HG02571 (cell line): ENCODE results near the gene HOXC9.

Experiments used
- ATAC-seq: cut with Tn5 transposase; IDR thresholded peaks from one replicate; pipeline ENCODE4 v1.9.1; 2021; ENCODE audit warnings: mild to moderate bottlenecking, moderate library complexity; ENCODE audit not compliant: unreplicated experiment

The HOXC9 gene

DNA sequence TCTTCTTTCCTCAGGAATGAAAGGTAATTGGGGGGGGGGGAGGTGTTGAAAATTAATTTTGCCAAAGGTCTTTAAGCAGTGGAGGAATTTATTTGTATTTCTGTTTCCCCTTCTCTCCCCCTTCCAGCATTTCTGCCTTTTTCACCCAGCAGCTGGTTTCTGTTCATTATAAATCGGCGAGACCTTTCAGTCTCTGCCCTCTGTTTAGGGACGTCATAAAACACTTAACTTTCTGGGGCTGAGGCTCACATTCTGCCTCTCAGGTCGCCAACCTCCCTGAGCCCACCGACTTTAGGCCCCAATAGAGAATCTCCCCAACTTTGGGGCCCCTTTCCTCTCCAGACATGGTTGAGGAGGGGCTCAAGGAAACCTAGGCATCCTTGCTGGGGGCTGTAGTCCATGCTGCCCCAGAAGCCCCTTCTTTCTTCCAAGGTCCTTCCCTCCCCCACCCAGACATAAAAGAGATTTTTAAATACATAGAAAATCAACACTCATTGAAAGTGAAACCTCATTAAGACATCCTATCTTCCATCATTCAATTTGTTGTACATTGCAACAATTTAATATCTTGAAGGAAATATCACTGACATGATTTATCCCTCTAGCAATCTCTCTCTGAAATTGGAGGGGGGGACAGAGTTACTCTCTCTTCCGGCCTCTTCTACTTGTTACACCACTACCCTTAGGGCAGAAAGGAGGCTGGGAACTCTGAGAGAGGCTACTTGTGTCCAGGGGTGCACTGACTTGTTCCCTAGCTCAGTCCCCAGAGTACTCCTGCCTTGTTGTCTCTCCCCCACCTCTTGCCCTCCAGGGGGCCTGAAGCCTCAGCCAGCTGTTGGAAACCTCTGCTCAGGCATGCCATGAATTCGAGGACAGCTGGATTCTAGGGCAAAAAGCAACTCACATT is 25.8 kb downstream of the HOXC9 start:
- ATAC-seq: no peak

DNA sequence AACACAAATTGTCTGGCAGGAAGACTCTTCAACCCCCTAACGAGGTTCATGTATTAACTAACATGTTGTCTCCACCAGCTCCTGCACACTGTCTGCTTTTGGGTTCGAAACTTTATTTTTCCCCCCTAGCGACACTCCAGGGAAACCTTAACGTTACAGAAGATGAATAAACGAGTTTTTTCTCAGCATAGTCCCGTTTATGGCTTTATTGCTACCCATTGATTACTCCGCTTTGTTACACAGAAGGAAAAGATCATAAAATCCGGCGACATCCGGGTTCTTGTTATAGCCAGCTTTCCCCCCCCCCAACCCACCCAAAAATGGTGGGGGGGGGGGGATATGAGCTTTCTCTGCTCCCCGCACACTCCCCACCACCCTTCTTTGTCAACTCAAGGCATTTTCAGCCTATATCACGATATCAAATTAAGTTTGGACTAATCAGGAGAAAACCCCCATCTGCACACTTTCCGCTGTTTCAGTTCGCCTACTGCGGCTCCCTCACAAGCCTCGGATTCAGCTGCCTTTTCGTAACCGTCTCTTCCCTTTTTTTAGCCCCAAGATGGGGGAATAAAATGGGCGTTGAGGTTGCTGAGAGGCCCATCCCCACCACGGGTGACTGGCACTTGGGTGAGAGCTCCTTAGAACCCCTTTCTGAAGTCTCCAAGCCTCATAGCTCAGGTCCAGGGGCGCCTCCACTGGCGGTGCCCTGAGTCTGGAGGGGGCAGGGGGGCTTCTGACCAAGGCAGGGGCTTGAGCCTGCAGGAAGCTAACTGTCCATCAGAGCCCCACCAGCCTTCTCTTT is 26.9 kb downstream of the HOXC9 start:
- no peak for ATAC-seq

DNA sequence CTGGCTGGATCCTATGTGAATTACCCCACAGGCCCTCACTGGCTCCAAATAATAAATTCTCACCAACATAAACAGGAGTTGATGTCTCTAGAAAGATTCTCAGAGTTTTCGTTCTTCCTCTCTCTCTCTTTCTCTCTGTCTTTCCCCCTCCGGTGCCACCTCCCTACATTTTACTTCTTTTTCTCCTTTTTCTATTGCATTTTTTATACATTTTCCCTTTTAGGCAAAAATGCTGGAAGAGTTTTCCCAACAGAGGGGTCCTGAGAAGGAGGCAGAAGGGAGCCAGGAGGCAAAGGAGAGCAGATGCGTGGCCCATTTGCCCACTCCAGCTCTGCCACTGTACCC is 27.5 kb downstream of the HOXC9 start:
- no peak for ATAC-seq

DNA sequence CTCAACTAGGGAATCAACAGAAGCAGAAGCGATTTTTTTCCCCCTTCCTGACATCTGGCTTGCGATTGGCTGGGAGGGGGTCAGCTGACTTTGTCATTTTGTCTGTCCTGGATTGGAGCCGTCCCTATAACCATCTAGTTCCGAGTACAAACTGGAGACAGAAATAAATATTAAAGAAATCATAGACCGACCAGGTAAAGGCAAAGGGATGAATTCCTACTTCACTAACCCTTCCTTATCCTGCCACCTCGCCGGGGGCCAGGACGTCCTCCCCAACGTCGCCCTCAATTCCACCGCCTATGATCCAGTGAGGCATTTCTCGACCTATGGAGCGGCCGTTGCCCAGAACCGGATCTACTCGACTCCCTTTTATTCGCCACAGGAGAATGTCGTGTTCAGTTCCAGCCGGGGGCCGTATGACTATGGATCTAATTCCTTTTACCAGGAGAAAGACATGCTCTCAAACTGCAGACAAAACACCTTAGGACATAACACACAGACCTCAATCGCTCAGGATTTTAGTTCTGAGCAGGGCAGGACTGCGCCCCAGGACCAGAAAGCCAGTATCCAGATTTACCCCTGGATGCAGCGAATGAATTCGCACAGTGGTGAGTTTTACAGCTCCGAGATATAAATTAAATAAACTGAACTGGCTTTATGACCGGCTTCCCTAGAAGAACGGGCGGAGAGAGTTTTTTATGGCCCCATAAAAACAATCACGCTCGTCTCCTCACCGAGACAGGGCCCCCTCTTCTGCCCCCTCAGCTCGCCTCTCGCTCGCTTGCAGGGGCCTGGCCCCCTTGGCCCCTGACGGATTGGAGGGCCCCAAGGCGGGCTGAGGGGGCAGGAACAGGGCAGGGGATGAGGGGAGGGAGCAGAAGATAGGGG is 28.6 kb downstream of the HOXC9 start, which contains the start of gene HOXC6:
Gene HOXC6, plus strand, starts transcription at position 127 of the 888 bp plus-strand sequence. Its CDS starts 82 bp downstream, at position 209.
- no peak for ATAC-seq

DNA sequence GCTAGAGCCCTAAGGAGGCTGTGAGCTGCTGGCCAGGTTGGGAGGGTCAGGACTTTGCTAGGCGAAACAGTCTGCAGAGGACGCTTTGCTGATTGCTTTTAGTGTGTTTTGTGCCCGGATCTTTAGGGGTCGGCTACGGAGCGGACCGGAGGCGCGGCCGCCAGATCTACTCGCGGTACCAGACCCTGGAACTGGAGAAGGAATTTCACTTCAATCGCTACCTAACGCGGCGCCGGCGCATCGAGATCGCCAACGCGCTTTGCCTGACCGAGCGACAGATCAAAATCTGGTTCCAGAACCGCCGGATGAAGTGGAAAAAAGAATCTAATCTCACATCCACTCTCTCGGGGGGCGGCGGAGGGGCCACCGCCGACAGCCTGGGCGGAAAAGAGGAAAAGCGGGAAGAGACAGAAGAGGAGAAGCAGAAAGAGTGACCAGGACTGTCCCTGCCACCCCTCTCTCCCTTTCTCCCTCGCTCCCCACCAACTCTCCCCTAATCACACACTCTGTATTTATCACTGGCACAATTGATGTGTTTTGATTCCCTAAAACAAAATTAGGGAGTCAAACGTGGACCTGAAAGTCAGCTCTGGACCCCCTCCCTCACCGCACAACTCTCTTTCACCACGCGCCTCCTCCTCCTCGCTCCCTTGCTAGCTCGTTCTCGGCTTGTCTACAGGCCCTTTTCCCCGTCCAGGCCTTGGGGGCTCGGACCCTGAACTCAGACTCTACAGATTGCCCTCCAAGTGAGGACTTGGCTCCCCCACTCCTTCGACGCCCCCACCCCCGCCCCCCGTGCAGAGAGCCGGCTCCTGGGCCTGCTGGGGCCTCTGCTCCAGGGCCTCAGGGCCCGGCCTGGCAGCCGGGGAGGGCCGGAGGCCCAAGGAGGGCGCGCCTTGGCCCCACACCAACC is 29.8 kb downstream of the HOXC9 start:
- no peak for ATAC-seq

DNA sequence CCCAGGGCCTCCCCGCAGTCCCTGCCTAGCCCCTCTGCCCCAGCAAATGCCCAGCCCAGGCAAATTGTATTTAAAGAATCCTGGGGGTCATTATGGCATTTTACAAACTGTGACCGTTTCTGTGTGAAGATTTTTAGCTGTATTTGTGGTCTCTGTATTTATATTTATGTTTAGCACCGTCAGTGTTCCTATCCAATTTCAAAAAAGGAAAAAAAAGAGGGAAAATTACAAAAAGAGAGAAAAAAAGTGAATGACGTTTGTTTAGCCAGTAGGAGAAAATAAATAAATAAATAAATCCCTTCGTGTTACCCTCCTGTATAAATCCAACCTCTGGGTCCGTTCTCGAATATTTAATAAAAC is 30.5 kb downstream of the HOXC9 start:
- ATAC-seq: no peak

DNA sequence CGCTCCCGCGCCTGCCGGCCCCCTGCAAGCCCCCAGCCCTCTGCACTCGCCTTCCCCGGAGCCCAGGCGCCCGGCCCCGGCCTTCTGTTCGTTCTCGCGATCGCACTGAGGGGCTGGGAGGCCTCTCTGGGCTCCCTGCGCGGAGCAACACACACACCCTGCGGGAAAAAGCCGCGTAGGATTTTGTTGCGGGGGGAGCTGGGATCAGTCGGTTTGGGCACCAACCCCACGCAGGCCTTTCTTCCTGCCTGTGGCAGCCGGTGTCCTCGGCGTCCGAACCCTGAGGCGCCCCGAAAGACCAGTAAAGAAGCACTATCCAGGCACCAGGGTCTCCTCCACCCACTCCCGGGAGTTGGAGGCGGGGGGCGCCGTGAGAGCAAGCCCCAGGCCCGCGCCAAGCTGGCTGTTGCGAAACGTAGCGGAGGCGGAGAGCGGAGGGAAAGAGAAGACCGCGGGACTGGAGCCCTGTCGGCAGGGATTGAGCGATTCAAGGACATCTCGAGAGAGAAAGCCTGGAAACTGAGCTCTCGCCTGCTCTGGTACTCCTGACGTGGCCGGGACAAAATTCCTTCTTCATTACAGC is 31.0 kb downstream of the HOXC9 start:
- no peak for ATAC-seq

DNA sequence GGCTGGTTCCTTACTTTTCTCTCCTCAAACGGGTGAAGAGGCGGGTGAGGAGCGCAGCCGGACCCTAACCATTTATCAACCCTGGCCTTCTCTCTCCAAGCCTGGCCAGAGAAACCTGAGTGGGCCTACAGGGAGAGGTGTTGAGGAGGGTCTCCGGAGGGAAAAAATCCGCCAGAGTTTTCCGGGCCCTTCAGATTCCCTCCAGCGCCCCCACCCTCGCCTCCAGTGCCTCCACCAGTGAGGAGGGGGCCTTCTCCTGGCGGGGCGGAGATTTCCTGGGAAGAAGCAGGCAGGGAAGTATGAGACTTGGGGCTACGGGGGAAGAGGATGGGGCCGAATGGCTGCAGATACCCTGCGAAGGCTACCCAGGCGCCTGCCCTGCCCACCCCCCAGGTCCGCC is 31.5 kb downstream of the HOXC9 start:
- no peak for ATAC-seq

DNA sequence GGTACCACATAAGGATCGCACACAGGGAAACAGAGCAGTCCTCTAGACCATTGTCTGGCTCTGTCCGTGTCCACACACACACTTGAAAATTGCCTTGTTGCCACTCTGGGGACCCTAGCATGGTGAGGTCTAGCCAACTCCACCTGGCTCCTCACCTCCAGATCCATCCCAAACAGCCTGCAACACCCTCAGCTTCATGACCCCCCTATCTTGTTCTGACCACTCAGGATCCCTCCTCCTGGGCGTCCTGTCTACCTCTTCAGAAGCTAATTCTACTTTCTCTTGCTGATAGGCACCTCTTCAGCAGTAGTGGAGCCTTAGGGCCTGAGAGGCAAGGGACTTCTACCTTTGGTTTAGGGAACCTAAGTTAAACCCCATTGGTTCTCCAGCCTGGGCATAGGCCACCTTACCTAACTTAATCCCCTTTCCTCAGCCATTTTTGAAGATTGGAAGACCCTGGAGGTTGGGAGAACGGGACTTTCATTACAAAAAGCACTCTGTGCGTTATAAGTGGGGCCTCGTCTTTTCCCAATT is 32.2 kb downstream of the HOXC9 start:
- ATAC-seq: no peak

DNA sequence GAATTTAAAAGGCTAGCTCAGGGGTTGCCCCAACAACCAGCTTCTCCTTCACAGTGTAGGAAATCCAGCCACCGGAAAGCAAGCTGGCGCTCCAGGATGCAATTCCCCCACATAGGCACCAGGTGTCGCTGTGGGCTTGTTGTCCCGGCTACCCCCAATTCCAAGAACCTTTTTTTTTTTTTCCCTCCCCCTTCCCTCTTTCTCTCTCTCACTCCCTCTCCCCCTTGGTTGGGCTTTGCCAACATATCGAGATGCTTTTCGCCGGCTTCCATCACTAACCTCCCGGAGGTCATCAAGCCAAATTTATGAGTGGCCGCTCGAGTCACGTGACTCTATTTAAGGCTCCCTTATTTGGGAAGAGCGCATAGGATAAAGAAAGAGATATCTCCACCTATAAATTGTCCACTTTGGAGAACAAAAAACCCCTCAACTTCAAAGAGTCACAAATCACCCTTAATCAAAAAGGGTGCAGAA is 32.7 kb downstream of the HOXC9 start, which contains the start of gene HOXC5:
Gene HOXC5, plus strand, starts transcription at position 424 of the 474 bp plus-strand sequence. CDS start 73 bp downstream, outside the sequence.
- no peak for ATAC-seq

DNA sequence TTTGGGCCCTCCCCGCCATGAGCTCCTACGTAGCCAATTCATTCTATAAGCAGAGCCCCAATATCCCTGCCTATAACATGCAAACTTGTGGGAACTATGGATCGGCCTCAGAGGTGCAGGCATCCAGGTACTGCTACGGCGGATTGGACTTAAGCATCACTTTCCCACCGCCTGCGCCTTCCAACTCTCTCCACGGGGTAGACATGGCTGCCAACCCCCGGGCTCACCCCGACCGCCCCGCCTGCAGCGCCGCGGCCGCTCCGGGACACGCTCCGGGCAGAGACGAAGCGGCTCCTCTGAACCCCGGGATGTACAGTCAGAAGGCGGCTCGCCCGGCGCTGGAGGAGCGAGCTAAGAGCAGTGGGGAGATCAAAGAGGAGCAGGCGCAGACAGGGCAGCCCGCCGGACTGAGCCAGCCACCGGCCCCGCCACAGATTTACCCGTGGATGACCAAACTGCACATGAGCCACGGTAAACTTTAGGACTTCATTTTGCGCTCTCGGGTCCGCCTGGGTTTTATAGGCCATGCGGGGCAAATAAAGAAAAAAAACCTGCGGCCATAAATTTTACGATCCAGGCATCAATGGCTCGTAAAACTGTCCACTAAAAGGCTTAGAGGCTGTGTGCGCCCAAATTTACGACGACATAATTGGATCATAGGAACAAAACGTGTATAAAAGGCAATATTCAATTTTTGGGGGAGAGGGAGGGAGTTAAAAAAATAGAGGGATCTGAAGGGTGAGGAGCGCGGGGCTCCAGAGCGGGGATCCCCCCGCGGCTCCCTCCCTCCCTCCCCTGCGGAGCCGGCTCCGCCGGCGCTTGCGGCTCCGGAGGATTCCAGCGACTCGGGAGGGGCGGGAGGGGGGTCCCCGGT is 33.4 kb downstream of the HOXC9 start:
- ATAC-seq: no peak

DNA sequence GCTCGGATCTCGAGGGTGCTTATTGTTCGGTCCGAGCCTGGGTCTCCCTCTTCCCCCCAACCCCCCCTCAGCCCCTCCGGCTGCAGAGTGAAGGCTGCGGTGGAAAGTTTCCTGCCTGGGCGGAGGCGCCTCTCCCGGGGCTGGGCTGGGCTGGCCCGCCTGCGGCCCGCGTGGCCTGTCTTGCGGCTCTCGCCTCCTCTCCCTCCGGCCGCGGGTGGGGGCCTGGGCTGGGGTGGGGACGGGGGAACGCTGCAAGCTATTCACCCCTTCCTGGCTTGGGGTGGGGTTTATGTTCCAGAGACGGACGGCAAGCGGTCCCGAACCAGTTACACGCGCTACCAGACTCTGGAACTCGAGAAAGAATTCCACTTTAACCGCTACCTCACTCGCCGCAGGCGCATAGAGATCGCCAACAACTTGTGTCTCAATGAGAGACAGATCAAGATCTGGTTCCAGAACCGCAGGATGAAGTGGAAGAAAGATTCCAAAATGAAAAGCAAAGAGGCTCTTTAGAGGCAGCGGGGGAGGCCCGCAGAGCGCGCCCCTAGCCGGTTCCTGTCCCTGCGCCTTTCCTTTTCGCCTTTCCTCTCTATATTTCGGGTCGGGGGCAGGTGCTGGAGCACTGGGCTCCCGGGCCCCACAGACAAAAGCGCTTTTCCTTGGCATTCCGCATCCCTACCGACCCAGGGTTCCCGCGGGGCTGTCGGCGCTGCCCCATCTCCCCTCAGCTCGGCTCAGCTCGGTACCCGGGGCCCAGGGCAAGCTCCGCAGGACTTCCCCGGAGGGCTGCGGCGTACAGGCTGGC is 34.2 kb downstream of the HOXC9 start:
- ATAC-seq: no peak

DNA sequence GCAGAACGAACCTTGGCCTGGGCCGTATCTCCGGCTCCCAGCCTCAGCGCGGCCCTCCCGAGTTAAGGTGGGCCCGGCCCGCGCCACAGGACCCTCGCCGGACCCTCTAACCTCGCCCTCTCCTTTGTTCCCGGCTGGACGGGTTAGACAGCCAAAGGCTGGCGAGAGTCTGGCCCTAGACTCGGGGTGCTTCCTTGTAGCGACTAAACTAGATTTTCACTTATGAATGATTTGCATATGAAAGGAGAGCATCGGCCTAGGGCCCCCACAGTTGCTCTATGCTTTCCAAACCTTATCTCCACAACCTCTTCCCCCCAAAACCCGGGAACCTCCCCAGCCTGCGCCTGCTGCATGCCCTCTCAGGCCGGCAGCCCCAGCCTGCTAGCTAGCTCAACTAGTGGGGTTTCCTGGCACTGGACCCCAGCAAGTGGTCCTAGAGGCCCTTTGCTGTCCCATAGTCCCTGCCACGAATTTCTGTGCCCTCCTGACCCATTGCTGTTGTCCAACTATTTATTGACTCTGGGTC is 34.9 kb downstream of the HOXC9 start:
- ATAC-seq: no peak

DNA sequence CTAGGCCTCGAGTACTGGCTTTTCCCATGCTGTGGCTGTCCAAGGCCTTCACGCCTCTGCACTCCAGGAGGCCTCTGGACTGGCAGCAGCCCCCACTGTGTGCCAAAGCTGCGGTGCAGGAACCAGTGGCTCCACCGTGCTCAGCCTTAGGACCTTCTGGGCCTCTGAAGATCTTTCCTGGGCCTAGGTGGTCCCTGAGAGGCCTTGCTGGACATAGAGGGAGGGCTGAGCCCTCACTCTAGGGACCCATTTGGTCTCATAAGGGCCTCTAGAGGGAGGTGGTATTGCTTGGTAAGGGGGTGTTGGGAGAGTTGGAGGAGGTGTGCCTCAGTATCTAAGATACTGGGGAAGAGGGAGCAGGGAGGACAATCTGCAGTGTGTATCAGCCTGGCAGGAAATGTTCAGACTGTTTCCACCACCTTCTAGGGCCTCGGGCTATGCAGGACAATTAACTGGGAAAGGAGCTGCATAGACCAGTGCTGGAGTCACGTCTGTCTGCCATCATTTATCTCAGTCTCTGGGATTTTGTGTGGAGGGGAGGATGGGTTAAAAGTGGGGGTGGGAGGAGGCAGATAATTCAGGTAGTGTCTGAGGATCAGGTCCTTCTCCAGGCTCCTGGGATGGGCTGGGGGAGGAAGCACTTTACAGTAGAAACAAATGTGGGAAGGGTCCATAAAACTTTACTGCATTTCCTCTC is 35.8 kb downstream of the HOXC9 start:
- no peak for ATAC-seq

DNA sequence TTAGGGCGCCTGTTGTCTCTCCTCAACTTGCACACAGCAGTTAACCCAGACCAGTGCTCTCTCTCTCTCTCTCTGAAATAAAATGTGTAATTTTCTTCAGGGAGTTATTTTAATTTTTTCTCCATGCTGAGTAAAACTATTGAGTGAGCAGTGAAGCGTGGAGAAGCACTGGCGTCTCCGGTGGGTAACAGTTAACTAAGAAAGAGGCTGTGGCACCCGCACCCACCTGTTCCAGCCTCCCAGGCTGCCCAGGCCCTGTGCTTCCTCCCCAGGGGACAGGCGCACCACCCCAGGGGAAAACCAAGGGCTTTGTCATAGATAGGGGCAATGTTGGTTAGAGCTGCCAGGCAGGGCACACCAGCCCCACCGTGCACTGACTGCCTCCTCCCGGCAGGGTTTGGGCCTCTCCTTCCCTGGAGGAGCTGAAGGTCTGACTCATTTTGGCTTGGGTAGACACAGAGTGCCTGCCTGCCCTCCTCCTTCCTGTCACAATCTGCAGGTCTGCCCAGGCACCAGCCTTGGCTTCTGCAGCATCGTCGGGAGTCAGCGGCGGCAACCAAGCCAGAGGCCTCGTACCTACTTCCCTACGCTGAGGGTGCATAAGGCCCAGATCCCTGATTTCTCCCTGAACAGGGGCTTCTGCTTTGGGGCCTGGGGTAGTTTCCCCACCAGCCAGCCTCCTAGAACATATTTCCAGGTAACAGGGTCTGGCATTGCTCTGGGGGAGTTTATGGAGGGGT is 36.8 kb downstream of the HOXC9 start:
- no peak for ATAC-seq
